Naive thymus-derived CD8-positive, alpha-beta T cell (primary cell): ENCODE data around the gene ACOXL. TPM values are rescaled to one million over a fixed set of nuclear protein-coding genes. Genes with fewer than 3 reads are reported as not detected.
"Not testable (repeated sequence)": the region's sequence is repeated elsewhere in the genome, so short reads cannot be mapped to it uniquely, and the experiment has no call there.

Experiments
- ATAC-seq, 2 donors: fragments of 150-1000 bp; cut with Tn5 transposase in 1 of 2; sonication (Bioruptor Pico), chemical (Tn5 transposase) in 1 of 2; 1 replicate in 1 of 2; 2 replicates in 1 of 2; pipeline ENCODE4 v1.10.0; 2021; ENCODE audit warnings: mild to moderate bottlenecking in 2 of 2, moderate library complexity in 2 of 2
- POLR2A ChIA-PET: fragments of 350-600 bp; sonication (Branson Sonifier 250); formaldehyde crosslinking; loops from one replicate; lab custom pipeline; 2021; ENCODE audit warnings: antibody characterized with exemption; lab: Charles Lee
- DNase-seq, 10 donors: peaks; one replicate each; pipeline versions ENCODE4 v3.0.0 to v3.0.0-alpha.2; 2020 to 2022
- H3K27ac Mint-ChIP-seq, 10 donors: one replicate each; pipeline ENCODE4 v1.8.0; 2020 to 2022; ENCODE audit warnings: mild to moderate bottlenecking in 10 of 10, mixed read lengths in 10 of 10, moderate library complexity in 4 of 10, inconsistent platforms in 1 of 10
- H3K27me3 Mint-ChIP-seq, 5 donors: one replicate each; pipeline ENCODE4 v1.8.0; 2021 to 2022; ENCODE audit warnings: mixed read lengths in 5 of 5
- H3K36me3 Mint-ChIP-seq, 3 donors: one replicate each; pipeline ENCODE4 v1.8.0; 2020 to 2022; ENCODE audit warnings: mixed read lengths in 3 of 3, mild to moderate bottlenecking in 2 of 3, inconsistent platforms in 1 of 3
- H3K4me1 Mint-ChIP-seq, 4 donors: one replicate each; pipeline ENCODE4 v1.8.0; 2021 to 2022; ENCODE audit warnings: mixed read lengths in 4 of 4
- H3K4me3 Mint-ChIP-seq, 10 donors: one replicate each; pipeline ENCODE4 v1.8.0; 2020 to 2022; ENCODE audit warnings: mild to moderate bottlenecking in 10 of 10, mixed read lengths in 10 of 10, moderate library complexity in 6 of 10, inconsistent platforms in 1 of 10
- H3K9me3 Mint-ChIP-seq, 9 donors: one replicate each; pipeline ENCODE4 v1.8.0; 2020 to 2022; ENCODE audit warnings: mixed read lengths in 9 of 9, mild to moderate bottlenecking in 3 of 9, inconsistent platforms in 1 of 9, moderate library complexity in 1 of 9
- polyA plus RNA-seq, 3 donors: library from polyadenylated mRNA; unstranded; fragments of 300-500 nt; fragmentation: Illumina TruSeq; gene quantifications; one replicate each; pipeline ENCODE4 v1.2.3, GENCODE V29; 2021
- total RNA-seq, 8 experiments: library from RNA in 2 of 8; stranded (reverse) in 2 of 8; gene quantifications; one replicate each; pipeline ENCODE4 v1.2.3 and lab custom pipeline; 2021 to 2026

The ACOXL gene
- total and polyA plus RNA-seq, 5 experiments from 2014 or later = not detected

- Mint-ChIP-seq H3K9me3 (no peaks in the 10 kb centered on the region), H3K36me3 (no peaks in the 10 kb centered on the region), H3K27me3 (peaks cover 0 to 6% (median 0%) of the 10 kb centered on the region in 5 donors), H3K4me1 (peaks cover 12 to 30% (median 24%) of the 10 kb centered on the region in 4 donors), H3K27ac (peak overlapping the region in 1 of 10 donors; percentile 43), H3K4me3 (no peak overlapping the region)
- DNase-seq (no peak), ATAC-seq (no peak)
- POLR2A ChIA-PET = no interaction called here
These were observed 311.7 kb downstream of the ACOXL start for GRCh38 chr2:111044066-111044465.

GRCh38 chr2:111045236-111045635, 312.9 kb downstream of the ACOXL start:
- H3K36me3 Mint-ChIP-seq, POLR2A ChIA-PET, H3K27ac Mint-ChIP-seq, H3K4me3 Mint-ChIP-seq, ATAC-seq, H3K9me3 Mint-ChIP-seq, DNase-seq, H3K27me3 Mint-ChIP-seq: not testable (repeated sequence)
- peaks cover 12 to 38% (median 29%) of the 10 kb centered on the region in 4 donors for H3K4me1 Mint-ChIP-seq

GRCh38 chr2:111045771-111046444, 313.5 kb downstream of the ACOXL start:
- no peak for ATAC-seq
- POLR2A ChIA-PET = no interaction called here
- Mint-ChIP-seq H3K9me3 (no peaks in the 10 kb centered on the region), H3K4me1 (peaks cover 18 to 45% (median 36%) of the 10 kb centered on the region in 4 donors), H3K36me3 (no peaks in the 10 kb centered on the region), H3K27ac (no peak overlapping the region), H3K4me3 (no peak overlapping the region), H3K27me3 (peaks cover 0 to 6% (median 0%) of the 10 kb centered on the region in 5 donors)
- no peak for DNase-seq

GRCh38 chr2:111046670-111047069, 314.3 kb downstream of the ACOXL start:
- Mint-ChIP-seq H3K36me3 (no peaks in the 10 kb centered on the region), H3K9me3 (no peaks in the 10 kb centered on the region), H3K4me1 (peaks cover 19 to 51% (median 40%) of the 10 kb centered on the region in 4 donors), H3K27ac (no peak overlapping the region), H3K27me3 (peaks cover 0 to 6% (median 0%) of the 10 kb centered on the region in 5 donors), H3K4me3 (no peak overlapping the region)
- no peak for ATAC-seq
- POLR2A ChIA-PET = no interaction called here
- DNase-seq = no peak

GRCh38 chr2:111048856-111049768, 316.7 kb downstream of the ACOXL start:
- DNase-seq (no peak), ATAC-seq (no peak)
- Mint-ChIP-seq H3K4me3 (no peak overlapping the region), H3K27ac (peak overlapping the region in 2 of 10 donors; percentile 53 to 57), H3K27me3 (no peaks in the 10 kb centered on the region), H3K36me3 (no peaks in the 10 kb centered on the region), H3K9me3 (no peaks in the 10 kb centered on the region), H3K4me1 (peaks cover 16 to 37% (median 24%) of the 10 kb centered on the region in 4 donors)
- POLR2A ChIA-PET = no interaction called here

- Mint-ChIP-seq H3K4me1 (peaks cover 20 to 40% (median 29%) of the 10 kb centered on the region in 4 donors), H3K27ac (peak overlapping the region in 7 of 10 donors; percentile 4 to 77 (median 57)), H3K27me3 (no peaks in the 10 kb centered on the region), H3K4me3 (peak overlapping the region in 4 of 10 donors; percentile 7 to 58 (median 46)), H3K36me3 (no peaks in the 10 kb centered on the region), H3K9me3 (no peaks in the 10 kb centered on the region)
- DNase-seq = no peak
- POLR2A ChIA-PET = no interaction called here
- ATAC-seq = peak; percentile 33 to 39
These were observed 317.6 kb downstream of the ACOXL start for GRCh38 chr2:111049792-111050640.

GRCh38 chr2:111050701-111051376, 318.5 kb downstream of the ACOXL start:
- Mint-ChIP-seq H3K4me3 (peak overlapping the region in 6 of 10 donors; percentile 5 to 66 (median 34)), H3K36me3 (no peaks in the 10 kb centered on the region), H3K4me1 (peaks cover 25 to 47% (median 36%) of the 10 kb centered on the region in 4 donors), H3K9me3 (no peaks in the 10 kb centered on the region), H3K27ac (peak overlapping the region in 8 of 10 donors; percentile 3 to 77 (median 38)), H3K27me3 (no peaks in the 10 kb centered on the region)
- ATAC-seq (peak in 1 of 2 donors; percentile 22), DNase-seq (no peak)
- POLR2A ChIA-PET = no interaction called here

- Mint-ChIP-seq H3K36me3 (no peaks in the 10 kb centered on the region), H3K27me3 (no peaks in the 10 kb centered on the region), H3K4me3 (no peak overlapping the region), H3K4me1 (peaks cover 23 to 54% (median 37%) of the 10 kb centered on the region in 4 donors), H3K27ac (no peak overlapping the region), H3K9me3 (no peaks in the 10 kb centered on the region)
- POLR2A ChIA-PET = no interaction called here
- ATAC-seq = no peak
- DNase-seq = no peak
These were observed 320.2 kb downstream of the ACOXL start for GRCh38 chr2:111052621-111053020.

GRCh38 chr2:111053266-111053665, 320.9 kb downstream of the ACOXL start:
- Mint-ChIP-seq H3K4me3 (no peak overlapping the region), H3K4me1 (peaks cover 23 to 61% (median 37%) of the 10 kb centered on the region in 4 donors), H3K27me3 (no peaks in the 10 kb centered on the region), H3K36me3 (no peaks in the 10 kb centered on the region), H3K27ac (no peak overlapping the region), H3K9me3 (no peaks in the 10 kb centered on the region)
- ATAC-seq = no peak
- POLR2A ChIA-PET = no interaction called here
- no peak for DNase-seq

GRCh38 chr2:111053825-111054515, 321.6 kb downstream of the ACOXL start:
- Mint-ChIP-seq H3K27me3 (no peaks in the 10 kb centered on the region), H3K36me3 (no peaks in the 10 kb centered on the region), H3K9me3 (no peaks in the 10 kb centered on the region), H3K4me3 (no peak overlapping the region), H3K27ac (no peak overlapping the region), H3K4me1 (peaks cover 23 to 60% (median 37%) of the 10 kb centered on the region in 4 donors)
- no peak for DNase-seq
- POLR2A ChIA-PET = no interaction called here
- ATAC-seq = no peak
